MCF 10A (cell line): Measurements from ENCODE around the gene RARG. TPM values are rescaled to one million over a fixed set of nuclear protein-coding genes. Genes with fewer than 3 reads are reported as not detected.

Experiments
- BruUV-seq: library from RNA; stranded (reverse); fragments of 400-500 nt; replicated peaks from 2 replicates; lab custom pipeline; 2021; lab: Mats Ljungman, UMichigan
- CTCF ChIA-PET: fragments of 300-600 bp; sonication (Branson Sonifier 250); formaldehyde crosslinking; extraction: SDS; loops from one replicate; lab custom pipeline; 2021; ENCODE audit warnings: antibody characterized with exemption, inconsistent platforms; lab: Yijun Ruan, JAX
- POLR2A ChIA-PET: fragments of 300-600, 350-650 bp; sonication (Branson Sonifier 250); formaldehyde crosslinking; extraction: SDS; loops from one replicate; lab custom pipeline; 2020; ENCODE audit warnings: antibody characterized with exemption, inconsistent platforms; lab: Yijun Ruan, JAX
- DNase-seq: peaks from one replicate; pipeline ENCODE4 v3.0.0-alpha.2; 2018; ENCODE audit not compliant: unreplicated experiment
- H3K27ac Mint-ChIP-seq: one replicate; pipeline ENCODE4 v1.8.0; 2022; ENCODE audit warnings: mild to moderate bottlenecking, low read depth, mixed read lengths; ENCODE audit not compliant: unreplicated experiment
- H3K27me3 Mint-ChIP-seq: one replicate; pipeline ENCODE4 v1.8.0; 2022; ENCODE audit warnings: mixed read lengths; ENCODE audit not compliant: insufficient read depth, unreplicated experiment
- H3K36me3 Mint-ChIP-seq: one replicate; pipeline ENCODE4 v1.8.0; 2022; ENCODE audit warnings: mild to moderate bottlenecking, moderate library complexity, mixed read lengths; ENCODE audit not compliant: insufficient read depth, unreplicated experiment
- H3K4me1 Mint-ChIP-seq: one replicate; pipeline ENCODE4 v1.8.0; 2022; ENCODE audit warnings: mixed read lengths; ENCODE audit not compliant: insufficient read depth, unreplicated experiment
- H3K4me3 Mint-ChIP-seq: one replicate; pipeline ENCODE4 v1.8.0; 2022; ENCODE audit warnings: mild to moderate bottlenecking, moderate library complexity, mixed read lengths; ENCODE audit not compliant: unreplicated experiment
- H3K9me3 Mint-ChIP-seq: one replicate; pipeline ENCODE4 v1.8.0; 2022; ENCODE audit warnings: mixed read lengths; ENCODE audit not compliant: unreplicated experiment
- intact Hi-C: fragments of 100-400 bp; cut with micrococcal nuclease; formaldehyde crosslinking; loops from 2 replicates; pipeline ENCODE4 v1.14.1; 2022
- total RNA-seq: library from RNA; stranded (reverse); gene quantifications from 2 replicates; pipeline ENCODE4 v1.2.3, GENCODE V29; 2022
- TF ChIP-seq, protein P1 (sequence below): fragments of 200-600 bp; IDR thresholded peaks from one replicate; pipeline ENCODE4 v1.8.0; 2022; ENCODE audit warnings: antibody characterized with exemption, mild to moderate bottlenecking; ENCODE audit not compliant: unreplicated experiment

The RARG gene
- total RNA-seq, 1 experiment from 2014 or later, result 43.7 TPM

DNA sequence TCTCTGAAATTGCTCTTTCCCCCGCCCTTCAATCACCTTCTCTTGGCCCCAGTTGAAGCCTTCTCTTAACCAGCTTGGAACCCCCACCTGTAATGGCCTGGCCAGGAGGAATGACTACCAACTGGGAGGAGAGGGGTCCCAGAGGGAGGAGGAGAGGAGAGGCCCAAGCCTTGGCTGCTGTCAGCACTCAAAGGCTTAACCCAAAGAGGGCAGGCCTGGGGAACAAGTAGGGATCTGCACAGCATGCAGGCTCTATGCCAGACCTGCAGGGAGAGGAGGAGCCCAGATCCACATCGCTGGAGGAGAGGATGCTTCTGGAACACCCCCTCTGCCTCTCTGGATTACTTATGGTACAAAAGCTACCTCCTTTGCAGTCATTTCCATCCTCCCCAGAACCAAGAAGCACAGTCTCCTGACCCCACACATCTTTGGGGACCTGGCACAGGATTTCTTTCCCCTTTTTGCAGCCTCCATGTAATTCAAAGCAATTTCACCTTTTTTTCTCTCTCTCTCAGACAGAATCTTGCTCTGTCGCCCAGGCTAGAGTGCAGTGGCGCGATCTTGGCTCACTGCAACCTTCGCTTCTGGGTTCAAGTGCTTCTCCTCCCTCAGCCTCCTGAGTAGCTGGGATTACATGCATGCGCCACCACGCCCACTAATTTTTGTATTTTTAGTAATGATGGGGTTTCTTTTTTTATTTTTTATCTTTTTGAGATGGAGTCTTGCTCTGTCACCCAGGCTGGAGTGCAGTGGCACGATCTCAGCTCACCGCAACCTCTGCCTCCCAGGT, 6.2 kb downstream of the RARG start:
- CTCF ChIA-PET, result interaction anchor here (0.6 to 1.9 kb wide), 6 partner anchors 12 to 42 kb away, joined by 3 to 6 read pairs (median 4); partner anchors contain the start of gene ESPL1
- BruUV-seq, result no TSS peak
- Mint-ChIP-seq H3K4me1 (peaks cover 68% of the 10 kb centered on the region), H3K27ac (peak overlapping the region; percentile 43), H3K9me3 (no peaks in the 10 kb centered on the region), H3K27me3 (no peaks in the 10 kb centered on the region), H3K36me3 (peaks cover 17% of the 10 kb centered on the region), H3K4me3 (no peak overlapping the region)
- POLR2A ChIA-PET, result interaction anchor here (1.1 to 1.8 kb wide), 3 partner anchors 27 to 72 kb away, joined by 3 to 6 read pairs (median 5); partner anchors contain the start of genes CSAD and ZNF740
- intact Hi-C loops, result no loop called here
- TF ChIP-seq, protein P1, sequence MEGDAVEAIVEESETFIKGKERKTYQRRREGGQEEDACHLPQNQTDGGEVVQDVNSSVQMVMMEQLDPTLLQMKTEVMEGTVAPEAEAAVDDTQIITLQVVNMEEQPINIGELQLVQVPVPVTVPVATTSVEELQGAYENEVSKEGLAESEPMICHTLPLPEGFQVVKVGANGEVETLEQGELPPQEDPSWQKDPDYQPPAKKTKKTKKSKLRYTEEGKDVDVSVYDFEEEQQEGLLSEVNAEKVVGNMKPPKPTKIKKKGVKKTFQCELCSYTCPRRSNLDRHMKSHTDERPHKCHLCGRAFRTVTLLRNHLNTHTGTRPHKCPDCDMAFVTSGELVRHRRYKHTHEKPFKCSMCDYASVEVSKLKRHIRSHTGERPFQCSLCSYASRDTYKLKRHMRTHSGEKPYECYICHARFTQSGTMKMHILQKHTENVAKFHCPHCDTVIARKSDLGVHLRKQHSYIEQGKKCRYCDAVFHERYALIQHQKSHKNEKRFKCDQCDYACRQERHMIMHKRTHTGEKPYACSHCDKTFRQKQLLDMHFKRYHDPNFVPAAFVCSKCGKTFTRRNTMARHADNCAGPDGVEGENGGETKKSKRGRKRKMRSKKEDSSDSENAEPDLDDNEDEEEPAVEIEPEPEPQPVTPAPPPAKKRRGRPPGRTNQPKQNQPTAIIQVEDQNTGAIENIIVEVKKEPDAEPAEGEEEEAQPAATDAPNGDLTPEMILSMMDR, result no peak
- peak; percentile 27 for DNase-seq

DNA sequence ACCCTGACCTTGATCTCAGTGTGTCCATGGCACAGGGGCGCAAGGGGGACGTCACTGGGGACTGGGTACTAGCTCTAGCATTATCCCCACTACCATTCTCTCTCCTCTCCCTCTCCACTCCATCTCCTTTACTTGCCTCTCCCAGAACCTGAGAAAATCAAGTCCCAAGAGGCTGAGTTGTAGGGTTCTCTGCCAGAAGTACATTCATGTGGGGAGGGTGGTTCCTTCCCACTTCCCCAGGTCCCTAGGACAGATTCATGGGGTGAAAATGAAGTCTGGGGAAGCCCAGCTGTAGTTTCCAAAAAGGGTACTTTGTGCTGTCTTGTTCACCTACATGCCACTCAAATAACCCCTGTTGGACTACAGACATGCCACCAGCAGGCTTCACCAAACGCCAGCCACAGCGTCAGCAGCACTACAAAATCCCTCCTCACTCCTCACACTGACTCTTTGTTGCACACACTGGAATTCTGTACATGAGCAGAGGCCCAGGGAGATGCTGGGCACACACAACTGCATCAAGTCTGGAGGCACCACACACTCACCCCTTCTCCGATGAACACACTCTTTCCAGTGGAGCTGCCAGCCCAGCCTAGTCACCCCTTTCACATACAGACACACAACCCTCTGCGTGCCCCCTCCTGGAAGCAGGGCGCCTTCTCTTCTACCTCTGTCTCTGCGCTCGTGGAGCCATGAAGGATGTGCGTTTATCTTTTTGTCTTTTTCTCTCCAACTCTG, 6.9 kb downstream of the RARG start:
- CTCF ChIA-PET, result interaction anchor here (0.5 to 1.9 kb wide), 7 partner anchors 9 to 1096 kb away, joined by 3 to 6 read pairs (median 3); a partner anchor contains a TSS
- BruUV-seq, result no TSS peak
- H3K4me3 Mint-ChIP-seq, result no peak overlapping the region
- intact Hi-C loops, result no loop called here
- H3K9me3 Mint-ChIP-seq, result no peaks in the 10 kb centered on the region
- TF ChIP-seq, protein P1, result no peak
- POLR2A ChIA-PET, result interaction anchor here (0.5 to 1.8 kb wide), 5 partner anchors 19 to 99 kb away, joined by 3 to 6 read pairs (median 3); partner anchors contain the start of genes CSAD and ZNF740
- H3K27me3 Mint-ChIP-seq, result no peaks in the 10 kb centered on the region
- H3K27ac Mint-ChIP-seq, result peak overlapping the region; percentile 43
- no peak for DNase-seq
- peaks cover 21% of the 10 kb centered on the region for H3K36me3 Mint-ChIP-seq
- peaks cover 62% of the 10 kb centered on the region for H3K4me1 Mint-ChIP-seq

DNA sequence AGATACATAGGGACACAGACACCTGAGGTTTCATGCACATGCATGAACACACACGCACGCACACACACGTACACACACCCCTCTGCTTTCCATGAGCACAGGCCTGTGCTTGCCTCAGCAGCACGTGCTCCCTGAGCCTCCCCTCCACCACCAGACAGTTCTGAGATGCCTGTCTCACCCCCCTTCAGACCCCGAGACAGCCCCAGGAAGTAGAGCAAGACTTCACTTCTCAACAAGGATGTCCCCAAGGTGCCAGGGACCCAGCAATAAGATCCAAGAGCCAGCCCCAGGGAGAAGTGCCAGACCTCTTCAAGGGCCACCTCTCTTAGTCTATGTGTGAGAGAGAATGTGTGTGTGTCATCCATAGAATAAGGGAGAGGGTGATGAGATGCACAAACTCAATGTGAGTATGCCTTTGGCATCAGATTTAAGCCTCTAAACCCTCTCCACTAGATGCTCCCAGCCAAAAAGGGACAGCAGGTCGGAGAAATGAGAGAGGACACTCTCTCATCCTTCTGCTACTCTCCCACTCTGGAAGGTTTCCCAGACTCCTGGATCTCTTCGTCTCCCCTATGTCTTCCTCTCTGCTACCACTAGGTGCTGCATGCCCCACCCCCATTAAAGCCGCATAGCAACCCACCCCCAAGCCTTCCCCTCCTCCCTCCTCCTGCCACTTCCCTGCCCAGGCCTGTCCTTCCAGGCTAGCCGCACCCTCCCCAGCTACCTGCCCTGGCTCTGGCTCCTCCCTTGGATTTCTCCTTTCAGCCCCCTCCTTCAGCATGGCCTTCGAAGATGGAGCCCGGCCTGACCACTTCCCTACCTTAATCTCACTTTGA, 7.7 kb downstream of the RARG start:
- Mint-ChIP-seq H3K4me1 (peaks cover 59% of the 10 kb centered on the region), H3K36me3 (peaks cover 23% of the 10 kb centered on the region), H3K27ac (peak overlapping the region; percentile 43), H3K27me3 (no peaks in the 10 kb centered on the region), H3K4me3 (no peak overlapping the region), H3K9me3 (no peaks in the 10 kb centered on the region)
- TF ChIP-seq, protein P1, result peak; percentile 27
- BruUV-seq, result no TSS peak
- ChIA-PET POLR2A (interaction anchor here (0.5 to 1.8 kb wide), 8 partner anchors 7 to 402 kb away, joined by 3 to 6 read pairs (median 4); partner anchors contain the start of genes CSAD and ZNF740), CTCF (interaction anchor here (0.5 to 1.9 kb wide), 6 partner anchors 8 to 1096 kb away, joined by 3 to 6 read pairs (median 3); no protein-coding TSS in a partner anchor)
- peak; percentile 60 for DNase-seq
- intact Hi-C loops, result no loop called here
